K562 (cell line): Measurements from ENCODE around the gene ESPN. TPM values are rescaled to one million over a fixed set of nuclear protein-coding genes. Genes with fewer than 3 reads are reported as not detected.

ENCODE experiments used
- ATAC-seq: fragments of 200-7000 bp; cut with Tn5 transposase; 3 replicates; pipeline ENCODE4 v1.9.1; 2020; ENCODE audit warnings: moderate library complexity
- BruUV-seq: library from RNA; stranded (reverse); fragments of 400-500 nt; replicated peaks from 2 replicates; lab custom pipeline; 2021; lab: Mats Ljungman, UMichigan
- CTCF ChIA-PET: fragments of 300-600 bp; formaldehyde crosslinking; extraction: SDS; loops from one replicate; lab custom pipeline; 2021; ENCODE audit warnings: low intra/inter-chr PET ratio; lab: Yijun Ruan, JAX
- POLR2A ChIA-PET: fragments of 300-600, 350-650 bp; sonication (Branson Sonifier 250); formaldehyde crosslinking; extraction: SDS; loops from one replicate; lab custom pipeline; 2021; ENCODE audit warnings: antibody characterized with exemption, inconsistent platforms; lab: Yijun Ruan, JAX
- DNase-seq, 4 experiments: peaks; one replicate each; pipeline versions ENCODE4 v3.0.0 to v3.0.0-alpha.2; 2011 to 2018; ENCODE audit warnings: low spot score in 3 of 4, mixed read lengths in 3 of 4; ENCODE audit errors: extremely low read depth in 1 of 4
- FAIRE-seq: peaks from 2 replicates; lab custom pipeline; 2011; peaks lifted over from hg19 to GRCh38; lab: Jason Lieb, UNC
- H2AFZ ChIP-seq: 2 replicates; pipeline ENCODE4 v1.6.0; 2011; ENCODE audit warnings: low read depth, low read length, control low read depth, inconsistent platforms
- H3K27ac ChIP-seq: fragments of 200-600 bp; 3 replicates; pipeline ENCODE4 v1.8.0; 2011; ENCODE audit warnings: low read depth, mild to moderate bottlenecking, control low read depth, inconsistent platforms, low read length, moderate library complexity, mixed read lengths; ENCODE audit errors: extremely low read depth
- H3K27me3 ChIP-seq, 2 experiments: fragments of 300-600 bp in 1 of 2; 2 replicates in 1 of 2; 3 replicates in 1 of 2; pipeline versions ENCODE4 v1.6.0 to v1.8.0; 2011; ENCODE audit warnings: inconsistent platforms in 2 of 2, low read length in 2 of 2, mild to moderate bottlenecking in 1 of 2, mixed read lengths in 1 of 2, moderate library complexity in 1 of 2; ENCODE audit not compliant: control insufficient read depth in 2 of 2, insufficient read depth in 2 of 2
- H3K36me3 ChIP-seq: fragments of 300-600 bp; 3 replicates; pipeline ENCODE4 v1.8.0; 2011; ENCODE audit warnings: mild to moderate bottlenecking, low read length, inconsistent platforms; ENCODE audit not compliant: control insufficient read depth, insufficient read depth
- H3K4me1 ChIP-seq, 2 experiments: fragments of 200-600 bp in 1 of 2; replicated peaks in 1 of 2; 2 replicates in 1 of 2; 3 replicates in 1 of 2; pipeline versions ENCODE4 v1.5.1 to v1.8.0; 2011; ENCODE audit warnings: inconsistent platforms in 2 of 2, low read length in 2 of 2, mild to moderate bottlenecking in 1 of 2, mixed read lengths in 1 of 2, moderate library complexity in 1 of 2; ENCODE audit not compliant: control insufficient read depth in 2 of 2, insufficient read depth in 2 of 2
- H3K4me2 ChIP-seq: 2 replicates; pipeline ENCODE4 v1.6.1; 2011; ENCODE audit warnings: low read length, control low read depth, inconsistent platforms, mixed read lengths; ENCODE audit not compliant: insufficient read depth
- H3K4me3 ChIP-seq: fragments of 200-600 bp; sonication (generic), shearing (Covaris generic); 2 replicates; pipeline ENCODE4 v1.5.1; 2016; ENCODE audit warnings: control low read depth, inconsistent platforms
- H3K79me2 ChIP-seq: fragments of 200-600 bp; 3 replicates; pipeline ENCODE4 v1.8.0; 2011; ENCODE audit warnings: low read length, inconsistent platforms; ENCODE audit not compliant: control insufficient read depth, insufficient read depth
- H3K9ac ChIP-seq, 2 experiments: 2 replicates each; pipeline versions ENCODE4 v1.6.0 to v1.6.1; 2011; ENCODE audit warnings: low read depth in 2 of 2, low read length in 2 of 2, control low read depth in 1 of 2, inconsistent platforms in 1 of 2, mild to moderate bottlenecking in 1 of 2, mixed read lengths in 1 of 2; ENCODE audit not compliant: insufficient read depth in 1 of 2
- H3K9me1 ChIP-seq: one replicate; pipeline ENCODE4 v1.6.0; 2011; ENCODE audit warnings: inconsistent platforms, mild to moderate bottlenecking, low read length, moderate library complexity; ENCODE audit not compliant: control insufficient read depth, insufficient read depth
- H3K9me3 ChIP-seq: replicated peaks from 2 replicates; pipeline ENCODE4 v1.5.1; 2011; ENCODE audit warnings: low read depth, low read length, inconsistent platforms; ENCODE audit not compliant: control insufficient read depth, insufficient read depth
- H4K20me1 ChIP-seq: replicated peaks from 2 replicates; pipeline ENCODE4 v1.6.1; 2011; ENCODE audit warnings: low read length, inconsistent platforms, mixed read lengths; ENCODE audit not compliant: control insufficient read depth, insufficient read depth
- EGR1 ChIP-seq: fragments of 450-650 bp; conservative IDR thresholded peaks from 2 replicates; pipeline ENCODE4 v1.6.1; 2017; ENCODE audit warnings: mild to moderate bottlenecking
- ETV1 ChIP-seq: fragments of 450-650 bp; conservative IDR thresholded peaks from 2 replicates; pipeline ENCODE4 v1.6.1; 2016; ENCODE audit warnings: missing genetic modification characterization, control low read depth, low read depth, missing compliant biosample characterization
- UBTF ChIP-seq, 2 experiments: IDR thresholded peaks; 2 replicates each; pipeline ENCODE4 v1.6.1; 2012; ENCODE audit warnings: improper control_type of control experiment in 2 of 2, low read depth in 2 of 2, low read length in 2 of 2, borderline replicate concordance in 1 of 2
- ZBTB7A ChIP-seq: IDR thresholded peaks from 2 replicates; pipeline ENCODE4 v1.6.1; 2011; ENCODE audit warnings: low read depth, mild to moderate bottlenecking, low read length, moderate library complexity, borderline replicate concordance; ENCODE audit not compliant: control insufficient read depth
- ZNF232 ChIP-seq: sonication (generic); formaldehyde crosslinking; IDR thresholded peaks from 2 replicates; pipeline ENCODE4 v1.8.0; 2022; ENCODE audit warnings: mild to moderate bottlenecking, missing genetic modification reagents
- ZNF282 ChIP-seq: sonication (generic); formaldehyde crosslinking; IDR thresholded peaks from 2 replicates; pipeline ENCODE4 v1.8.1; 2023; ENCODE audit warnings: missing genetic modification reagents
- WGBS: fragments of 100-300 bp; shearing (Covaris generic); methylation state at CpG from one replicate; pipeline ENCODE4 v1.1.6; 2016; ENCODE audit warnings: low coverage, mixed read lengths; ENCODE audit not compliant: insufficient coverage; ENCODE audit errors: missing lambda C conversion rate; 5-methylcytosine and 5-hydroxymethylcytosine counted together
- in situ Hi-C: fragments of 300-500 bp; cut with MboI; formaldehyde crosslinking; loops from 4 replicates; pipeline ENCODE4 v1.15.0; 2018; ENCODE audit warnings: inconsistent platforms, mixed read lengths
- intact Hi-C: fragments of 100-400 bp; cut with micrococcal nuclease; formaldehyde crosslinking; loops from 2 replicates; pipeline ENCODE4 v1.14.2; 2022
- polyA plus RNA-seq, 8 experiments: library from polyadenylated mRNA; depleted of rRNA in 4 of 8; stranded (reverse) in 5 of 8; unstranded in 3 of 8; fragments of >200 nt; fragmentation: Nextera tagmentation in 2 of 8; fragmentation: Illumina TruSeq in 1 of 8; extraction: Ambion mirVana in 2 of 8; extraction: Trizol in 1 of 8; gene quantifications; 2 replicates each; pipeline versions ENCODE4 v1.2.1 to v1.2.3, GENCODE V29; 2011 to 2014; ENCODE audit warnings: inconsistent platforms in 1 of 8, missing spikeins in 1 of 8
- total RNA-seq, 7 experiments: library from RNA; depleted of rRNA in 6 of 7; stranded (reverse); fragments of >200 nt in 6 of 7; fragmentation: Illumina TruSeq in 2 of 7; extraction: Trizol in 2 of 7; gene quantifications; 2 replicates each; pipeline versions ENCODE4 v1.2.1 to v1.2.3, GENCODE V29; 2011 to 2021; ENCODE audit warnings: low replicate concordance in 1 of 7

Gene ESPN
- total and polyA plus RNA-seq, 9 of the 15 experiments (the other 6 are each of a cell fraction or from before 2014, with no cell fraction given): 0.07 to 1.2 (median 0.45) TPM; not detected in 3

- FAIRE-seq: peak; percentile 65
- Histone ChIP-seq H2AFZ (no peak overlapping the region), H3K79me2 (no peaks in the 10 kb centered on the region), H3K4me3 (no peak overlapping the region), H4K20me1 (peaks cover 23% of the 10 kb centered on the region), H3K4me2 (no peak overlapping the region), H3K4me1 (peaks cover 0 to 48% of the 10 kb centered on the region in 2 experiments; a peak in 2 of 5 replicates), H3K27ac (no peak overlapping the region), H3K9me1 (no peaks in the 10 kb centered on the region), H3K9me3 (no peaks in the 10 kb centered on the region), H3K36me3 (no peaks in the 10 kb centered on the region), H3K9ac (no peak overlapping the region), H3K27me3 (peaks cover 57 to 76% of the 10 kb centered on the region in 2 experiments)
- intact Hi-C loops (no loop called here), in situ Hi-C loops (no loop called here)
- WGBS: 13% methylated on average over 39 of the region's 39 CpGs
- ChIA-PET CTCF (no interaction called here), POLR2A (interaction anchor here (0.7 to 0.8 kb wide), 3 partner anchors 8 to 183 kb away, joined by 3 read pairs; no protein-coding TSS in a partner anchor)
- TF ChIP-seq ETV1 (tag) (0 out of 2 replicates have a peak, but pooled peaks have one; percentile 15), ZBTB7A (peak; percentile 62; the same call in 1 of the 2 replicates), UBTF (IDR thresholded peaks at IDR 0.05; ENCODE audit: borderline replicate concordance in 1 of 2, low read depth in 2 of 2, low read length in 2 of 2) (0 out of 4 replicates have a peak, but pooled peaks of 1 of the 2 experiments have one; percentile 49), ZNF282 (CRISPR knock-in tag) (no peak), ZNF232 (CRISPR knock-in tag) (no peak), EGR1 (peak; percentile 70)
- BruUV-seq: no TSS peak
- no peak for ATAC-seq
- peak in 1 of 4 experiments; percentile 15 for DNase-seq
These were observed 35.9 kb downstream of the ESPN start for GRCh38 chr1:6460301-6461050.
